NCI-H526 treated with DMSO at 0.1 percent for 48 hours (cell line): Measurements from ENCODE around the gene ADIPOR2.
"Not testable (repeated sequence)": the region's sequence is repeated elsewhere in the genome, so short reads cannot be mapped to it uniquely, and the experiment has no call there.

ENCODE experiments used
- DNase-seq: peaks from one replicate; lab custom pipeline; 2025; lab: John Stamatoyannopoulos, UW

ADIPOR2 gene

GRCh38 chr12:1815108-1815507 lies 124.2 kb downstream of the ADIPOR2 start:
- DNase-seq, result no peak

DNA sequence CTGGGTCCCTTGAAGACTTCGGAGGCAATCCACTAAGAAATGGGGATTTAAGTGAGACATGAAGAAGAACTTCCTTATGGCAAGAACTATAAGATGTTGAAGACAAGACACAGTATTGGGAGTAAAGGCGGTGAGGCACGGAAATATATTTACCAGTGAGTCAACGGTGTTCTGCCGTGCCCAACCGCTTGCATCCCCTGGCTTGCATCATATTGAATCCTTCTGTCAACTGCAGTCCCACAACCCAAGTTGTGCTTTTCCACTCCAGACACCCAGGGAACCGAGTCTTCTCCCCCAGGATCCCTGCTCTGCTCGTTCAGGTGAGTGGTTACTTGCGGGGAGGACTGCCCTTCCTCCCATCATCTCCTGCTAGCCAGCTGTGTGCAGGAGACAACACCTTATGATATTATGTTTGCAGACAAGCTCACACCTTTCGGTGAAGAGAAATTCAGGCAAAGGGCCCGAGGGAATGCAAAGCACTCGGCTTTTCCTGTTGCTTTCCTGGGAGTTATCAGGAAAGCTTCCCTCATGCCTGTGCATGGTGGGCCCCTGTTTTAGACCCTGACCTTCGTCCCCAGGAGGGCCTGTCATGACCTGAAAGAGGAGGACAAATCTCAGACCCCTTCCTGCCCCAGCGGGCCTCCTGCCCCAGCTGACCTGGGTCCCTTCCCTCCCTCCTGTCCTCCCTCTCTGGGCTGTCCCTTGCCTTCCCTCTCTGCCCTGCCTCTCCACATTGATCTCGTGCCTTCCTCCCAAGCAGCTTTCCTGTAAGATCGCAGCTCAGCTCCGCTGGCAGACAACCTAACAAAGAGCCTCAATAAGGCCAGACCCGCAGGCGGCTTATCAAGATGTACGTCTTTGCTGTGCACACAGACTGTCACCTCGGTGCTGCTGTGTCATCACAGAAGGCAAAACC lies 125.2 kb downstream of the ADIPOR2 start:
- DNase-seq, result no peak

DNA sequence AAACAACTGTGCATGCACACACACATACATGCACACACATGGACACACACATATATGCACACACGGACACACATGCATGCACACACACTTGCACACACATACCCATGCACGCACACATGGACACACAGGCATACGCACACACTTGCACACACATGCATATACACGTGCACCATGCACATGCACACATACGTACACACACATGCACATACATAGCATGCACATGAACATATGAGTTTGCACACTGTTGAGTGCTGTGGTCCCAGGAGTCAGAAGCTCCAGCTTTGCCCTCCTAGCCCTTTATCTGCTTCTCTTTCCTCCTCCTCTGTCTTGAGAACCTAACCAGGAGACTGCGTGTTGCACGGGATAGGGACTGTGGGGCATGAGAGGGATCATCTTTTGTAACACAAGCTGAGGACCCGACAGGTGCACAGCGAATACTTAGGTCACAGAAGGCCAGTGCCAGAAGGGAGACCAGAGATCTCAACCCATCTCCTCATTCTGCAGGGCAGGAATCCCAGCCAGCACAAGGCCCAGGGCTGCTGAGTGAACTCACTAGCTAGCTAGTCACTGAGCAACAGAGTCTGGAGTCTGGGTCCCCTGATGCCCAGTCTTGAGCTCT lies 126.0 kb downstream of the ADIPOR2 start:
- no peak for DNase-seq

GRCh38 chr12:1817928-1818327 lies 127.1 kb downstream of the ADIPOR2 start:
- not testable (repeated sequence) for DNase-seq

GRCh38 chr12:1819050-1819449 lies 128.2 kb downstream of the ADIPOR2 start:
- DNase-seq, result no peak

GRCh38 chr12:1819571-1819970 lies 128.7 kb downstream of the ADIPOR2 start:
- DNase-seq, result no peak

GRCh38 chr12:1820191-1820895 lies 129.5 kb downstream of the ADIPOR2 start, which contains the start of gene LRTM2:
TSS of gene LRTM2 (plus strand) at chr12:1820565. CDS start at chr12:1828149, 7,584 bp downstream.
- DNase-seq, result no peak

DNA sequence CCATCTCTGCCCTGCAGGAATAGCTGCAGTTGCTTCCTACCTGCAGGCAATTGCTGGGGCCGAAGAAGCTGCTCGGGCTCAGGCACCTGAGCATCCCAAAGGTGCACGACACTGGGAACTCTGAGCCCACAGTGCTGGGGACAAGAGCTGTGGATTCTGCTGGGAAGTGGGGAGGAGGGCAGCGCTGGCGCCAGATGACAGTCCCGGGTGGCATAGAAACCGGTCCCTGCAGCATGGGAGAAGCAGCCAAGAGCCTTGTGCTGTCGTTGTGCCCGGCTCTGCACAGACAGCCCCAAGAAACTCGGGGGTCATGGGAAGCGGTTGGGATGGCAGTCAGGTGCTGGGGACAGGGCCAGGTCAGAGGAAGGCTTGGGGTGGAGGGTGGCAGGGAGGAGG lies 130.0 kb downstream of the ADIPOR2 start:
- DNase-seq, result no peak

GRCh38 chr12:1821805-1822204 lies 130.9 kb downstream of the ADIPOR2 start:
- no peak for DNase-seq

- DNase-seq, result no peak
Measured at GRCh38 chr12:1822699-1823098, 131.8 kb downstream of the ADIPOR2 start.

DNA sequence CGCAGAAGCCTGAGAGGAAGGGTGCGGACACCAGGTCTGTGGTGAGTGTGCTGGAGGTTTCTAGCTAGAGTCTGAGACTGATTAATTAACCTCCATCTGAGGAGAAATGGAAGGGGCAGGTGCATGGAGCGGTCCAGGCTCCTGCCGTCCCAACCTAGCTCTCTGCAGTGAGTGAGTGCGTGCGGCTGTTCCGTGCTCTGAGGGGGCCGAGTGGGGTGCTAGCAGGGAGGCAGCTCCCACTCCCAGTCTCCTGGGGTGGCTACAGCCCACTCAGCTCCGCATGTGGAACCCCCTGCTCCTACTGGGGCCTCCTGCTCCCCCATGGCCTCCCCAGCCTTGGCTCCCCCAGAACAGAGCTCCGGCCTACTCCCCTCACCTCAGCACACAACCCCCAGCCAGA lies 132.4 kb downstream of the ADIPOR2 start:
- no peak for DNase-seq

DNA sequence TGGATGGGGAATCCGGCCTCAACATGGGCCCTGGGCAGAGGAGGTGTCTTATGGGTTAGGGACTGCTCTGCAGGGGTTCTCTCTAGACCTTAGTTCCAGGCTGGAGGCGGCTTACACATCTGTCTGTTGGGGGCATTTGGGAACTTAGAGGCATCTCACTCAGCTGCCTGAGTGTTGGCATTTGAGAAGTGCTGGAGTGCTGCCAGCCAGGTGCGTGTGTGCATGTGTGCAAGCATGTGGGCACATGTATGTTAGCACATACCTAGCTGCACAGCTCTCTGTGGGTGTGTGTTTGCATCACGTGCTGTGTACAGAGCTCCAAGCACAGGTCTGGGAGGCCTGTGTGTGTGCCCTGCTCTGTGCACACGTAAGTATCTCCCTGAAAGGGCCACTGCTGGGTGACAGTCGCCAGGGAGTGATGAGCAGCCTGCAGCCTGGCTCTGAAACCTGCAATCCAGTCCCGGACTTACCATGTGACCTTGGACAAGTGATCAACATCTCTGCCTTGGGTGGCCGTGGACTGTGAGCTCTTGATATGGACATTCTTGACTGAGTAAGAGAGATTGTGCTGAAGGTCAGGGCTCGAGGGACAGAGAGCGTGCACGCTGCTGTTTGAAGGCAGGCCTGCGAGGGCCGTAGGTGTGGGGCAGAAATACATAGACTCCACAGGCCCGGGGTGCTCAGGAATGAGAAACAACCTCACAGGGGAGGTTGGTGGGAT lies 134.7 kb downstream of the ADIPOR2 start:
- no peak for DNase-seq

DNA sequence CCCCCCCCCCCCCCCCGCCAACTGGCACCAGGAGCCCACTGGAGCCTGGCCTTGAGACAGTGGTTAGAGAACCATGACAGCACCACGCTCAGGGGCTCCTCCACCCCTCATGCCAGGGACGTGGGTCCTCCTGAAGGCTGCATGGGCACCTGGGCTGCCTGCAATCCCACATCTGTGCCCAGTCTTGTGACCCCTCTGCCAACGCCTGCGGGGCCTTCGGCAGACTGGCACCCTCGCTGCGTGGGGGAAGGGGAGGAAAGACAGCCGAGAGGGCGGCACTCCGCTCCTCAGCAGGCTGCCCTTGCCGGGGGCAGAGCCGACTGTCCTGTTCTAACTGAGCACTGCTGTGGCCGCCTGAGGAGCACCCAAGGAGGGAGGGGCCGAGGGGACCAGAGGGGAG lies 135.5 kb downstream of the ADIPOR2 start:
- DNase-seq, result no peak

GRCh38 chr12:1826867-1827705 lies 136.2 kb downstream of the ADIPOR2 start:
- no peak for DNase-seq

- DNase-seq, result no peak
Measured at GRCh38 chr12:1827826-1828805, 137.2 kb downstream of the ADIPOR2 start.

DNA sequence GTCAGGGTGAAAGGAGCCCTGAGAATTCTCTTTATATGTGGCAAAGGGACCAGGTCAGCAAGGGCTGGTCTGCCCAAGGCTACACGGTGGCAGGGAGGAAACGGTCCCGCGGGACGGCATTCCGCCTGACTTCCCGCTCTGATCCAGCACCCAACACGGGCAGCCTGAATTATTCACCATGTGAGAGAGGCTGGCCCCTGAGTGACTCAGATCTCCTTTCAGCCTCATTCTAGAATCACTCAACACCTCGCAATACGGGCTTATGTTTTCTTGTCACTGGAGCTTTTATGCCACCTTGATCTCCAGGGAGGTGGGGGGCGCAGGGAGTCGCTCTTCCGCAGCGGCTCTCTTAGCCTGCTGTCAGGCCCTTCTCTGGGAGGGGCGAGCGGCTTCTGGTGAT lies 138.0 kb downstream of the ADIPOR2 start:
- no peak for DNase-seq

DNA sequence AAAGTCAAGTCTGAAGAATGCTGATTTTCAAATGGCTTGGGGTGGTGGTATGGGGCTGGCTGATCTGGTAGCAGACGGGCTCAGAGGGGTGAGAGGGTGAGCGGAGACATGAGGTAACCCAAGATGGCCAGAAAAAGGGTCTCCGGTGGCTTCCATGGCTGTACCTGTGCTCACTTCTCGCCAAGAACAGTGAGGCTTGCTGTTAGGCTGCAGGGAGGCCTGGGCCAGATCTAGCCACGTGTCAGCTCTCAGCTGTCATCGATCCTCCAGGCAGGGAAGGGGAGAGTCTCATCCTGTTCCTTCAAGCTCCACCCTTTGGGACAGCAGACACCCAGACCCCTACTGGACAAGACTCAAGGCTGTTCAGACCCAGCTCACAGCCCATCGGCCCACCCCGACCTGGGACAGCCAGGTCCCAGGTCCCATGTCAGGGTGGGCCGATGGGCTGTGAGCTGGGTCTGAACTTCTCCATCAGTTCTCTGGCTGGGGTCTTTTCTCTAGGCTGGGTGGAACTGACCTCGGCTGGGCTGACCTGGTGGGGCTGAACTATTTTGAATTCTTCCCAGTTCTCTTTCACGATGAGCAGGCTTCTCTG lies 138.5 kb downstream of the ADIPOR2 start:
- no peak for DNase-seq

- DNase-seq, result no peak
Measured at GRCh38 chr12:1830401-1830845, 139.6 kb downstream of the ADIPOR2 start.
